Measurements from ENCODE around the gene PIWIL4. TPM values are rescaled to one million over a fixed set of nuclear protein-coding genes. Genes with fewer than 3 reads are reported as not detected.
"Not testable (repeated sequence)": the region's sequence is repeated elsewhere in the genome, so short reads cannot be mapped to it uniquely, and the experiment has no call there.

The PIWIL4 gene
- total RNA-seq, 1 experiment from 2014 or later: 3.4 TPM

GRCh38 chr11:94553938-94554337 lies 13.2 kb upstream of the PIWIL4 start:
- peaks cover 5% of the 10 kb centered on the region for H3K36me3 Mint-ChIP-seq (ENCODE audit: insufficient read depth, unreplicated experiment)
- no peak for DNase-seq
- H3K27ac Mint-ChIP-seq (ENCODE audit: unreplicated experiment): no peak overlapping the region
- H3K27me3 Mint-ChIP-seq (ENCODE audit: insufficient read depth, unreplicated experiment): no peaks in the 10 kb centered on the region
- Histone ChIP-seq H3K27me3 (replicated peaks; ENCODE audit: control insufficient read depth, insufficient read depth, low read length) (no peaks in the 10 kb centered on the region), H3K4me3 (ENCODE audit: low read depth, low read length) (no peak overlapping the region), H3K4me1 (peaks cover 12% of the 10 kb centered on the region), H3K9me3 (no peaks in the 10 kb centered on the region), H3K36me3 (ENCODE audit: control insufficient read depth, insufficient read depth, low read length) (no peaks in the 10 kb centered on the region)
- no peak overlapping the region for H3K4me3 Mint-ChIP-seq (ENCODE audit: unreplicated experiment)
- intact Hi-C loops (cut with micrococcal nuclease; ENCODE audit: unreplicated experiment): no loop called here
- no peak for TF ChIP-seq CTCF (IDR thresholded peaks at IDR 0.05; ENCODE audit: insufficient read depth in 1 of 2, low read depth in 1 of 2, low read length in 1 of 2, severe bottlenecking in 1 of 2, unreplicated experiment in 1 of 2)
- CTCF ChIA-PET: interaction anchor here (1.0 kb wide), 1 partner anchor 11 kb away, joined by 3 read pairs; no protein-coding TSS in a partner anchor
- BruUV-seq (replicated peaks): no TSS peak
- peaks cover 16% of the 10 kb centered on the region for H3K4me1 Mint-ChIP-seq (ENCODE audit: low read depth, unreplicated experiment)
- no peaks in the 10 kb centered on the region for H3K9me3 Mint-ChIP-seq (ENCODE audit: unreplicated experiment)
- POLR2A ChIA-PET: no interaction called here

- DNase-seq; H3K4me1 ChIP-seq; H3K27me3 ChIP-seq (replicated peaks; ENCODE audit: control insufficient read depth, insufficient read depth, low read length); H3K9me3 Mint-ChIP-seq (ENCODE audit: unreplicated experiment); H3K4me3 ChIP-seq (ENCODE audit: low read depth, low read length); H3K27me3 Mint-ChIP-seq (ENCODE audit: insufficient read depth, unreplicated experiment); H3K36me3 Mint-ChIP-seq (ENCODE audit: insufficient read depth, unreplicated experiment); H3K4me3 Mint-ChIP-seq (ENCODE audit: unreplicated experiment); H3K9me3 ChIP-seq; H3K27ac Mint-ChIP-seq (ENCODE audit: unreplicated experiment); BruUV-seq (replicated peaks); H3K4me1 Mint-ChIP-seq (ENCODE audit: low read depth, unreplicated experiment); intact Hi-C loops (cut with micrococcal nuclease; ENCODE audit: unreplicated experiment); H3K36me3 ChIP-seq (ENCODE audit: control insufficient read depth, insufficient read depth, low read length): not testable (repeated sequence)
- ChIA-PET POLR2A (interaction anchor here (1.7 kb wide), 1 partner anchor 11 kb away, joined by 6 read pairs; no protein-coding TSS in a partner anchor), CTCF (interaction anchor here (0.8 kb wide), 1 partner anchor 34 kb away, joined by 3 read pairs; no protein-coding TSS in a partner anchor)
These were observed 11.3 kb upstream of the PIWIL4 start for GRCh38 chr11:94555752-94556329.

DNA sequence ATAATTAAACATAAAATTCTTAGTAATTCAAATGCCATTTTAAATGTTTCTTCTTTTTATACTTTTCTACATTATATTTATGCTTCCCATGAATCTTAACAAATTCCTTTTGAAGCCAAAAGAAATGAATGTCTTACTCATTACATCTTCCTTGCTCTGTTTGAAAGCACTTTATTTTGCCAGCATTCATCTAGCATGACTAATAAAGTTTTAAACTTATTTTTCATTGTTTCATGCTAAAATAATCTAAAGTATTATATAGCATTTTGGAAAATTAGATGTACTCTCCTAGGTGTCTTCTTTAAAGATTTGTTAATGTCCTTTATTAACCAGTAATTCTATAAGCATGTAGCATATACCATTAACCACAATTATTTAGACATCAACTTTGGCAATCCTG lies 9.7 kb upstream of the PIWIL4 start:
- no peak overlapping the region for H3K27ac Mint-ChIP-seq (ENCODE audit: unreplicated experiment)
- no peaks in the 10 kb centered on the region for H3K27me3 Mint-ChIP-seq (ENCODE audit: insufficient read depth, unreplicated experiment)
- no TSS peak for BruUV-seq (replicated peaks)
- H3K4me3 ChIP-seq (ENCODE audit: low read depth, low read length): no peak overlapping the region
- no peaks in the 10 kb centered on the region for H3K9me3 Mint-ChIP-seq (ENCODE audit: unreplicated experiment)
- no peaks in the 10 kb centered on the region for H3K27me3 ChIP-seq (replicated peaks; ENCODE audit: control insufficient read depth, insufficient read depth, low read length)
- H3K4me1 Mint-ChIP-seq (ENCODE audit: low read depth, unreplicated experiment): no peaks in the 10 kb centered on the region
- no peak for TF ChIP-seq CTCF (IDR thresholded peaks at IDR 0.05; ENCODE audit: insufficient read depth in 1 of 2, low read depth in 1 of 2, low read length in 1 of 2, severe bottlenecking in 1 of 2, unreplicated experiment in 1 of 2)
- H3K9me3 ChIP-seq: no peaks in the 10 kb centered on the region
- no peaks in the 10 kb centered on the region for H3K36me3 Mint-ChIP-seq (ENCODE audit: insufficient read depth, unreplicated experiment)
- DNase-seq: no peak
- intact Hi-C loops (cut with micrococcal nuclease; ENCODE audit: unreplicated experiment): no loop called here
- H3K4me3 Mint-ChIP-seq (ENCODE audit: unreplicated experiment): no peak overlapping the region
- ChIA-PET POLR2A (no interaction called here), CTCF (no interaction called here)
- H3K4me1 ChIP-seq: 0 out of 2 replicates have a peak, but pooled peaks cover 3% of the 10 kb centered on the region
- H3K36me3 ChIP-seq (ENCODE audit: control insufficient read depth, insufficient read depth, low read length): no peaks in the 10 kb centered on the region

All from Caco-2 (cell line).